GM18909 (cell line): Measurements from ENCODE around the gene MYBBP1A.

Source experiments
- ATAC-seq: cut with Tn5 transposase; IDR thresholded peaks from one replicate; pipeline ENCODE4 v1.9.1; 2021; ENCODE audit warnings: mild to moderate bottlenecking; ENCODE audit not compliant: unreplicated experiment, poor library complexity

MYBBP1A gene

GRCh38 chr17:4551141-4551540 lies 4.0 kb downstream of the MYBBP1A start:
- no peak for ATAC-seq

GRCh38 chr17:4550534-4551039 lies 4.6 kb downstream of the MYBBP1A start:
- ATAC-seq: no peak

GRCh38 chr17:4549781-4550533 lies 5.2 kb downstream of the MYBBP1A start:
- ATAC-seq: no peak

DNA sequence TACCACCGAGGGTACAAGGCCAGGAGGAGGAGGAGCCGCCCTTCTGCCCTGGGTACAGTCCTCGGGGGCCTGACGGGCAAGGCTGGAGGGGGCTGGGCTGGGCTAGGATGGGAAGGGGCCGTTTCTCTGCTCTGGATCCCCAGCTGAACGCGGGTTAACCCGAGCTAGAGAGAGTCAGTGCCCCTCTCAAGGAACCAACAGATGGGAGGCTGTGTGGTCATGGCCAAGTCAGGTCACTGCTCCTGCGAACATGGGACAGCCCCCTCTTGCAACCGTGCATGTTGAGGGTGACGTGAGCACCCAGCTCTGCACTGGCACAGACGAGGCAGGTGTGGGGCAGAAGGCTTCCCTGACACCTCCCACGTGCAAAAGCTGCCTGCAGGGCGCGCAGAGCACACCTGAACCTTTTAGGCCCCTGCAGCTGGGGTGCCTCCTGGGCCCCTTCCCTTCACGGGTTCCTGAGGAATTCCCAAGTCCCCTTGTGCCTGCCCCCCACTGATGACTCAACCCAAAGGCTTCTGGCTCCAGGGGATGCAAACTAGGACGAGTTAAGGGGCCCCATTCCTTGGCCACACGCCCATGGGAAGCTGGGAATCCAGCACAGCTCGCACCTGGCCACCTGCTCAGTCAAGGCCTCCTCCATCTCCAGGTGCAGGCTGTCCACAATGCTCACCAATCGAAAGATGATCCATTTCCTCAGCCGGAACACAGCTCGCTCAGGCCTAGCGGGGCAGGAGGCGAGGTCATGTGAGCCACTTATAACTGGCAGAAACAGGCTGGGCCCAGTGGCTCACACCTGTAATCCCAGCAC lies 6.3 kb downstream of the MYBBP1A start:
- ATAC-seq: no peak

DNA sequence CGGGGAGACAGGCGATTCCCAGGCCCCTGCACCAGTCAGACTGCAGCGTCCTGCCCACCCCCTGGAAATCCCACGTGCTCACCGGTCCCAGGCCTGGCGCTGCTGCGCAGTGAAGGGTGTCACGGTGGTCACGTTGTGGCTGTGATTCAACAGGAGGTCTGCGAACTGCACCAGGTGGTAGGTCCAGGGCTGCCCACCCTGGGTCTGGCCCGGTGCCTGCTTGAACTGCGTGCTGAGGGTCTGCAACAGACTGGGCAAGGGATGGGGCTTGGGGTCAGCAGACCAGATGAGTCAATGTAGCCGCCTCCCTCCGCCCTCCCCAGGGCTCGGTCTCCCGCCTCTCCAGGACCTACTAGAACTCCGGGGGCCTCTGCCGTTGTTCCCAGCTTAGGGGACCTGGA lies 7.1 kb downstream of the MYBBP1A start:
- ATAC-seq: no peak

DNA sequence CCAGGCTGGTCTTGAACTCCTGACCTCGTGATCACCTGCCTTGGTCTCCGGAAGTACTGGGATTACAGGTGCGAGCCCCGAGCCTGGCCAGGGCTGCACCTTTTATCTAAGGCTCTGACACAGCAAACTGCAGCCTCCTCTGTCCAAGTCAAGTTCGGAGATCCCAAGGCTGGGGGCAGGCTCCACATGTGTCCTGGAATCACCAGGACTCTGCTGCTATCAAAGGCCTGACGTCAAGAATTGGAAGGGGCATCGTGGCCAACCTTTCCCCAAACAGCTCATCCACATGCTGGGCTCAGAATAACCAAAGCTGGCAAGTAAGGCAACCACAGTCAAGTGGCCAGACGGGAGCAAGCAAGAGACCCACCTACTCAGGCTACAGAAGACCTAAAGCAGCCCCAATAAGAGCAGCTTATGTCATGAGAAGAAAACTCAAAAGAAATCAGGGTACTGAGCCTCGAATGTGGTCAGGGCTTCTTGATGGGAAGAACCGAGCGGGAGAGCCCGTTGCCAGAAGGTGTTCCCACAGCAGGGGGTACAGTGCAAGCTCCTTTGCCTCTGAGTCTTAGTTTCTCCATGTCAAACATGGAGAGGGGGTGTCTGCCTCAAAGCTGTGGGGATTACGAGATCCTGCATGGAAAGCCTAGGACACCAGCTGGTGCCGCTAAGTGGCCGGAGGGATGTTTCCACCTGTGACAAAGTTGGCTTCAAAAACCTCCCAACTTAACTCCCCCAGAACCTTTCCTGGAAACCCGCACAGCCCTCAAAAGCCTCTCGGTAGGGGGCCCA lies 7.9 kb downstream of the MYBBP1A start:
- no peak for ATAC-seq

DNA sequence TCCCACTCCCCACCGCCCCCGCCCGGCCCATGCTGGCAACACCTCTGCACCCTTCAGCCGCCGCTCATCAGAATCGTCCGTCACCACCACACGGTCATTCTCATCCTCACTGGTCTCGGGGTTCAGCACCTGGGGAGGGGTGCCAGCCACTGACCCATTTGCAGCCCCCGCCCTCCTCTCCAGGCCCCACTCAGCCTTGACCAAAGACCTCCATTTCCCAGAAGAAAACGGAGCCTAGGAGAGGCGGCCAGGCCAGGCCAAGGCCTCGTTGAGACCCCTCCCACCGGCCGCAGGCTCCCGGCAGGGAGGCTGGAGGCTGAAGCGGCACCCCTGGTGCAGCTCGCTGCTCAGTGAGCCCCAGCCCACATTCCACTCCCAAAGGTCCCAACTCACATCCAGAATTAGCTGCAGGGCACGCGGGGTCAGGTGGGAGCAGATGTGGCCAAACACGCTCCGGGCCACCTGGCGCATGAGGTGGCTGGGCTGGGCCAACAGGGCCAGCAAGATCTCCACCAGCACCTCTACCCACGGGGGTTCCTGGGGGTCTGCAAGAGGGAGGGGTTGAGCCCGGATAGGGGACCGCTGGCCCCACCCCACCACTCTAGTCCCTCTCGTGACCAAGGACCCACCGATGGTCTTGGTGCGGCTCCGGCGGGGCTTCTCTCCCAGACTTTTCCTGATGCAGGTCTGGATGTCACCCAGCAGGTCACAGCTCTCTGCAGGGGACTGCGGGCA lies 9.8 kb downstream of the MYBBP1A start:
- ATAC-seq: no peak

- ATAC-seq: no peak
Measured at GRCh38 chr17:4544951-4545216, 10.3 kb downstream of the MYBBP1A start.

GRCh38 chr17:4544135-4544950 lies 10.8 kb downstream of the MYBBP1A start:
- no peak for ATAC-seq

DNA sequence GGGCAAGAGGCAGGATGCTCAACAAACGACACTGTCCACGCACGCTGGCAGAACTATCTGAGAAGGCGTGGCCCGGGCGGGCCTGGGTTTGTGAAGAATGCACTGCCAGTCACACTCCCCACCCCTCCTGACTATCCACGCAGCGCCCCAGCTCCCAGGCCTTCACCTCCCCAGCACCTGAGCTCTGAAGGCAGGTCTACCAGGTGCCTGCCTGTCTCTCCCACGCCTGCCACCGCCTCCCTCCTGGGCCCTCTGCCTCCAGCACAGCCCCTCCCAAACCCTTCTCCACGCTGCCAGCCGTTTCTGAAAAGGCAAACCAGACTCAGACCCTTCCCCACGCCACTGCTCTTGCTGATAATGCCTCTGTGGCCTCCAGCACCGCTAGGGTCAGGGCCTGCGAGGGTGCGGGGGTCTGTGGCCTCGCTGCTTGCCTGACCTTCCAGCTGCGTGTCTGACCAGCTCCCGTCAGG lies 11.6 kb downstream of the MYBBP1A start:
- no peak for ATAC-seq

- no peak for ATAC-seq
Measured at GRCh38 chr17:4542726-4543191, 12.4 kb downstream of the MYBBP1A start.

DNA sequence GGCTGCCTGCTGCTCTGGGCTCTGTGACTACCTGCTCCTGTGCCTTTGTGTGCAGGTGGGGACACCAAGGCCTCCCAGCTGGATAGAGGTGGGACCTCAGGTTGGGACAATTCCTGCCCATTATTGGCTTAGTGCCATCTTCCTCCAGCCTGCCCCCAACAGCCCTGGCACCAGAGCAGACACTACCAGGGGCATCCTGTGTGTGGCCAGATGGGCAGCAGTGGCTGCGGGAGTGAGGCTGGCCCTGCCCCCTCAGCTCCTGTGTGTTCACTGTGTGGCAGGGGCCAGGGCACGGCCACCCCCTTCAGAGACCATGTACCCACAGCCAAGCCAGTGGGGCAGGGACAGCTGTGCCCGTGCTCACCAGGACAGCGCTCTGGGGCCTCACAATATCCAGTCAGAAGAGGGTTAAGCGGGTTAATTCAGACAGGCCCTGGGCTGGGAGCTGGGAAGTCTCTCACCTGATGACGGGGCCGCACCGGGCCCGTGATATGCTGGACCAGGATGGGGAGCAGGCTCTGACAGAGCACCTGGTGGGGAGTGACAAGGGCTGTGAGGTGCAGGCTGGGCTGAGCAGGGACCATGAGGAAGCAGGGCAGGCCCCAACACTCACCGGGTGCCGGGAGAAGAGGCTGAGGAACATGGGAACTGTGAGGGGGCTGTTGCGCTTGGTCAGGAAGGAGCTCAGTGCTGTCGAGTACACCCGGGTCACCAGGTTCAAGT lies 13.0 kb downstream of the MYBBP1A start:
- no peak for ATAC-seq

DNA sequence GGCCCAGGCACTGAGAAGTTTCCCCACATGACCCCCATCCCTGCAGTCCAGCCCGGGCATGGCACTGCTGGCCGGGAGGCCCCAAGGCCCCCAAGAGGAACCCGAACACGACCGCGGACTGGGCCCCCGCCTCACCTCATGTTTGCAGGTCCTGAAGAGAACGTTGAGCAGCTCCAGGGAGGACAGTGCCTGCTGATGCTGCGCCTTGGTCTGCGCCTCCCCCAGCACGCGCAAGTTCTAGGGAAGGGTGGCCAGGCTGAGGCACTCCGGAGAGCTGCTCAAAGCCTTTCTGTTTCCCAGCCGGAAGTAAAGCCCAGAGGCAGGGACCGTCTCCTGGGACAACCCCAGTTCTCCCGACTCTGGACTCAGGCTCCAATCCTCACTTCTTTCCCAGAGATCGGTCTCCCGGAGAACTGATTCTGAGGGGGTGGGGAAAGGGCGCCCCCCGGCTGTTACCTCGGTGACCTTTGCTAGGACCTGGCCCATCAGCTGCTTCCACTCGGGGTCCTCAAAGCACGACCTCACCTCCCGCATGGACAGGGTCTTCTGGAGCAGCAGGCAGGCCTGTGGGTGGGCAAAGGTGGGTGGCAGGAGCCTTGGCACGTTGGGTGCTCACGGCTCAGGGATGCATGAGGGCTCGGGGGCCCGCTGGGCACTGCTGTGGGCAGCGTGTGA lies 13.7 kb downstream of the MYBBP1A start:
- ATAC-seq: no peak

DNA sequence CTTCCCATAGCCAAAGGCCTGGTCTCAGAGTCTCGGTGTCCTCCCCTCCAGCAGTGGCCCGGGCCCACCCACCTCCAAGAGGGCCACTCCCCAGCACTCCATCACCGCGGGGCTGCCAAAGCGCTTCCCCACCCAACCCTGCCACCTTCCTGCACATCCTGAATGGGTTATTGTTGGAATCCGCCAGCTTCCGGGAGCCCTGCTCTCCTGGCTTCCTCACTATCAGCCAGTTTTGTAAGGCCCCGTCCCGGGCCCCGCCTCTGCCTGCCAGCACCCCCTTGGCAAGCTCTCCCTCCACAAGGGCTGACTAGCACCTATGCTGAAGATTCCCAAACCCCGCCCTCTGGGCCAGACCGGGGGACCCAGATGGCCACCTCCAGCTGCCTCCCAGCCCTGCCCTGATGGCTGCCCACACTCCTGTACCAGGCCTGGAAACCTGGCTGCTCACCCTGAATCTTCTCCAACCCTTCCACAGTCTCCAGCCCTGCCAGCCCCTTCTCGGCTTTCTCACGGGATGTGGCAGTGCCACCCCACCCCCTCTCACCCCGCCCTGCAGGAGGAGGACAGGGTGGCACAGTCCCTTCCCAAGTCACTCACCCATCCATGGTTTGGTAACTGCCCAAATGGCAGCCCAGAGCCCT lies 14.4 kb downstream of the MYBBP1A start:
- ATAC-seq: no peak

DNA sequence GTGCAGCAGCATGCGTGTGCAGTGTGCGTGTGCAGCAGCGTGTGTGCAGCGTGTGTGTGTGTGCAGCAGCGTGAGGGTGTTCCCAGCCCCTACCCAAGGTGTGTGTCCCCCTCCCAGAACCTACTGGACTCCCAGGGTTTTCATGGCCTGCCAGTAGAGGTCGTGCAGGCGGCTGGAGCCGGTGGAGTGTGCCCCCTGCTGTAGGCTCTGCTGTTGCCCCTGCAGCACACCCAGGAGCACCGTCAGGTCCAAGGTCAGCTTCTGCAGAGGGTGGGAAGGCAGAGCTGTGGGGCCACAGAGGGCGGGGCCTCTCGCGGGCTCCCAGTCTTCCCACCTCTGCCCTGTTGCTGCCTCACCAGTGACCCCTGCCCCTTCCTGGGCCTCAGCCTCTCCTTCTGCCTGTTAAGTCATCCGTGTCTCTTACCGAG lies 14.9 kb downstream of the MYBBP1A start:
- no peak for ATAC-seq

GRCh38 chr17:4539576-4540223 lies 15.5 kb downstream of the MYBBP1A start:
- no peak for ATAC-seq

GRCh38 chr17:4539025-4539424 lies 16.2 kb downstream of the MYBBP1A start:
- ATAC-seq: no peak
